Measurements from ENCODE around the gene ACE. TPM values are rescaled to one million over a fixed set of nuclear protein-coding genes. Genes with fewer than 3 reads are reported as not detected.
"Not testable (repeated sequence)": the region's sequence is repeated elsewhere in the genome, so short reads cannot be mapped to it uniquely, and the experiment has no call there.

Gene ACE
- total and polyA plus RNA-seq, 10 donors, result 0.61 to 17.3 (median 8.2) TPM

DNA sequence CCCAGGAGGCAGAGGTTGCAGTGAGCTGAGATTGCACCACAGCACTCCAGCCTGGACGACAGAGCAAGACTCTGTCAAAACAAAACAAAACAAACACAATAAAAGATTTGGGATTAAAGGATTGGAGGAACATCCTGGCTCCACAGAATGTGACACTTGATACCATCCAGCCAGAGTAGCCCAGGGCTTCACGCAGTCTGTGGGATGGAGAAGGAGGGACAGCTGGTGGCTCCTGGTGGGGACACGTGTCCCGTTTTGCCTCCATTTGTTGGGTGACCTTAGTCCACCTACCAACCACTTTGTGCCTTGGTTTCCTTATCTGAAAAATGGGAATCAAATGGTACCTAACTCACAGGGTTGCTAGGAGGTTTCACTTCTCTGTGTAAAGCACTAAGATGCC, 18.4 kb upstream of the ACE start:
- Histone ChIP-seq H3K9me3 (no peaks in the 10 kb centered on the region), H3K4me1 (peaks cover 0 to 16% (median 2%) of the 10 kb centered on the region in 6 donors), H3K36me3 (no peaks in the 10 kb centered on the region), H3K4me3 (no peak overlapping the region), H3K27me3 (replicated peaks in 1 of 7) (peaks cover 0 to under 1% (median 0%) of the 10 kb centered on the region in 7 donors), H3K27ac (no peak overlapping the region)
- intact Hi-C loops (cut with DNase I; ENCODE audit: low total_unique reads), result no loop called here
- no peak for DNase-seq
- WGBS, 5 donors, result 89 to 94% (median 91%) methylated on average over 4 of the region's 4 CpGs
- TF ChIP-seq POLR2A (IDR thresholded peaks at IDR 0.05), result no peak
- no peak for TF ChIP-seq CTCF (IDR thresholded peaks at IDR 0.05 in 8 of 11, conservative IDR thresholded peaks at IDR 0.05 in 3 of 11)
- TF ChIP-seq POLR2AphosphoS5 (IDR thresholded peaks at IDR 0.05), result no peak

DNA sequence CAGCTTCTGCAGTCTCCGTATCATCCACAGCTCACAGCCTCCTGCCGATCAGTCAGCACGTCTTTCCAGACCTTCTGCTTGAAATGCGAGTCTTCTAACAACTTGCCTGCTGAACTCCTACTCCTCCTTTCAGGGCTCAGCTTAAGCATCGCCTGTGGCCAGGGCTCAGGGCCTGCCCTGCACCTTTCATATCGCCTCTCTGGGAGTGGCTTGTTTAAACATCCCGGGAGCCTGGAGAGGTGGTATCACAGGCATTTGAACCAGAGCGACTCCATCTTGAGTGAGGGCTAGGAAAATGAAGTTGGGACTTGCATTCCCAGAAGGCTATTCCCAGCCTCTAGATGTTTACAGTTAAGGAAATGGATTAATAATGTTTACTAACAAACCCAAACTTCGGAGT, 16.8 kb upstream of the ACE start:
- DNase-seq, result no peak
- Histone ChIP-seq H3K27ac (no peak overlapping the region), H3K36me3 (no peaks in the 10 kb centered on the region), H3K9me3 (no peaks in the 10 kb centered on the region), H3K4me1 (peaks cover 0 to 23% (median 5%) of the 10 kb centered on the region in 6 donors), H3K27me3 (replicated peaks in 1 of 7) (no peaks in the 10 kb centered on the region), H3K4me3 (no peak overlapping the region)
- intact Hi-C loops (cut with DNase I; ENCODE audit: low total_unique reads), result no loop called here
- 79 to 89% (median 85%) methylated on average over 9 of the region's 9 CpGs for WGBS, 5 donors
- TF ChIP-seq POLR2A (IDR thresholded peaks at IDR 0.05) (no peak), CTCF (IDR thresholded peaks at IDR 0.05 in 8 of 11, conservative IDR thresholded peaks at IDR 0.05 in 3 of 11) (no peak), POLR2AphosphoS5 (IDR thresholded peaks at IDR 0.05) (no peak)

DNA sequence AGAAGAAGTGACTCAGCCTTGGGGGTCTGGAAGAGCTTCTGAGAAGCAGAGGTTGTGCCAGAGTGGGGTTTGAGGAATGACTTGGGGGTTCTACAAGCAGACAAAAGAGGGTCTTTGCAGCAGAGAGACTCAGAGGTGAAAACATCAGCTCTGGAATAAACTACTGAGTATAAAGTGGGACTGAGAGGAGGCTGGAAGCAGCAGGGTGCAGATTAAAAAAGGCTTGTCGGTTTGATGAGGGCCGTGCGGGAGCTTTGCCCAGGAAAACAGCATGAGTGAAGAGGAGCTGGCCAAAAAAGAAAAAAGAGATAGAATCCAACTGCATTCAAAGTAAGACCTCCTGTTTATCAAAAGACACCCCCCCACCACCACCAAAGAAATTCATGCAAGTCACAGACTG, 13.1 kb upstream of the ACE start:
- Histone ChIP-seq H3K27ac (no peak overlapping the region), H3K27me3 (replicated peaks in 1 of 7) (no peaks in the 10 kb centered on the region), H3K9me3 (no peaks in the 10 kb centered on the region), H3K4me3 (no peak overlapping the region), H3K36me3 (no peaks in the 10 kb centered on the region), H3K4me1 (peaks cover 0 to 20% (median 5%) of the 10 kb centered on the region in 6 donors)
- intact Hi-C loops (cut with DNase I; ENCODE audit: low total_unique reads), result no loop called here
- DNase-seq, result no peak
- 49 to 85% (median 65%) methylated on average over 3 of the region's 3 CpGs for whole genome bisulfite sequencing, 5 donors
- TF ChIP-seq CTCF (IDR thresholded peaks at IDR 0.05 in 8 of 11, conservative IDR thresholded peaks at IDR 0.05 in 3 of 11) (no peak), POLR2AphosphoS5 (IDR thresholded peaks at IDR 0.05) (no peak), POLR2A (IDR thresholded peaks at IDR 0.05) (no peak)

GRCh38 chr17:63464691-63465236, 12.1 kb upstream of the ACE start:
- H3K4me1 ChIP-seq, result peaks cover 0 to 20% (median 5%) of the 10 kb centered on the region in 6 donors
- H3K27me3 ChIP-seq (replicated peaks in 1 of 7), result no peaks in the 10 kb centered on the region
- WGBS, 5 donors, result 42 to 57% (median 44%) methylated on average over 4 of the region's 4 CpGs
- no peak overlapping the region for H3K4me3 ChIP-seq
- H3K9me3 ChIP-seq, result no peaks in the 10 kb centered on the region
- intact Hi-C loops (cut with DNase I; ENCODE audit: low total_unique reads), result no loop called here
- no peak overlapping the region for H3K27ac ChIP-seq
- TF ChIP-seq POLR2AphosphoS5 (IDR thresholded peaks at IDR 0.05) (no peak), POLR2A (IDR thresholded peaks at IDR 0.05) (no peak), CTCF (IDR thresholded peaks at IDR 0.05 in 8 of 11, conservative IDR thresholded peaks at IDR 0.05 in 3 of 11) (no peak)
- H3K36me3 ChIP-seq, result no peaks in the 10 kb centered on the region
- no peak for DNase-seq

- H3K27me3 ChIP-seq (replicated peaks in 1 of 7); H3K4me3 ChIP-seq; intact Hi-C loops (cut with DNase I; ENCODE audit: low total_unique reads); H3K27ac ChIP-seq; H3K9me3 ChIP-seq; DNase-seq; H3K36me3 ChIP-seq: not testable (repeated sequence)
- WGBS, 5 donors, result 89 to 94% (median 92%) methylated on average over 6 of the region's 6 CpGs
- peaks cover 0 to 12% (median 0%) of the 10 kb centered on the region in 6 donors for H3K4me1 ChIP-seq
Measured at GRCh38 chr17:63468099-63468498, 8.8 kb upstream of the ACE start.

All from spleen (tissue), 11 donors.